ENCODE results near the gene PHKB. TPM values are rescaled to one million over a fixed set of nuclear protein-coding genes. Genes with fewer than 3 reads are reported as not detected.
"Not testable (repeated sequence)": the region's sequence is repeated elsewhere in the genome, so short reads cannot be mapped to it uniquely, and the experiment has no call there.

The PHKB gene
- total RNA-seq, 1 experiment from 2014 or later: 87.4 TPM

DNA sequence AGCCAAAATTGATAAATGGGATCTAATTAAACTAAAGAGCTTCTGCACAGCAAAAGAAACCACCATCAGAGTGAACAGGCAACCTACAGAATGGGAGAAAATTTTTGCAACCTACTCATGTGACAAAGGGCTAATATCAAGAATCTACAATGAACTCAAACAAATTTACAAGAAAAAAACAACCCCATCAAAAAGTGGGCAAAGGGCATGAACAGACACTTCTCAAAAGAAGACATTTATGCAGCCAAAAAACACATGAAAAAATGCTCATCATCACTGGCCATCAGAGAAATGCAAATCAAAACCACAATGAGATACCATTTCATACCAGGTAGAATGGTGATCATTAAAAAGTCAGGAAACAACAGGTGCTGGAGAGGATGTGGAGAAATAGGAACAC is 18.2 kb upstream of the PHKB start:
- not testable (repeated sequence) for H3K4me2 ChIP-seq (ENCODE audit: low read depth, low read length, poor library complexity, severe bottlenecking); DNase-seq; H3K27me3 ChIP-seq (ENCODE audit: low read length); H4K20me1 ChIP-seq (ENCODE audit: insufficient read depth, low read depth, low read length); H3K4me1 ChIP-seq (ENCODE audit: low read length); H3K9ac ChIP-seq (ENCODE audit: low read length); H3K27ac ChIP-seq (ENCODE audit: low read length); H3K9me2 ChIP-seq (replicated peaks; ENCODE audit: insufficient read depth, low read length); H2AFZ ChIP-seq (ENCODE audit: low read length); H3K4me3 ChIP-seq (ENCODE audit: low read length); H3K9me3 ChIP-seq (ENCODE audit: low read length)
- peaks cover 37% of the 10 kb centered on the region for H3K36me3 ChIP-seq (ENCODE audit: insufficient read depth, low read length)
- peaks cover 66% of the 10 kb centered on the region for H3K79me2 ChIP-seq (ENCODE audit: low read length)

DNA sequence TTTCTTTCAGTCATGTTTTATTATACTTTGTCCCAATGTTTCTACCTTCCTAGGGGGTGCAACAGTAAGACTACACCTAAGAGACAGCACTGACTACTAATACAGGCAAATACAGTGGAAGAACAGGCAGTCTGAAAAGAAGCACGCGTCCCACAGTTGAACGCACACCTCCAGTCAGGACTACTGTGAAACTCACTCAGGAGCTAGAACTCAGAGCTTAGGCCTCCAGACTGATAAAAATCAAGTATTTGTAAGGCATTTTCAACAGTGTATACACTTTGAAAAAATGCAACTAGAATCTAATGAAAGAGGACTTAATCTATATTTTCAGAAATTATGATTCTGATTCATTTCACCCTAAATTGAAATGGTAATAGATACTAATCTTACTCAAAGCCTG is 14.7 kb upstream of the PHKB start:
- no peak for DNase-seq
- no peak overlapping the region for H3K4me3 ChIP-seq (ENCODE audit: low read length)
- H3K9ac ChIP-seq (ENCODE audit: low read length): no peak overlapping the region
- H3K27ac ChIP-seq (ENCODE audit: low read length): no peak overlapping the region
- no peaks in the 10 kb centered on the region for H4K20me1 ChIP-seq (ENCODE audit: insufficient read depth, low read depth, low read length)
- H3K4me2 ChIP-seq (ENCODE audit: low read depth, low read length, poor library complexity, severe bottlenecking): no peak overlapping the region
- peaks cover 64% of the 10 kb centered on the region for H3K36me3 ChIP-seq (ENCODE audit: insufficient read depth, low read length)
- H3K9me2 ChIP-seq (replicated peaks; ENCODE audit: insufficient read depth, low read length): no peaks in the 10 kb centered on the region
- H2AFZ ChIP-seq (ENCODE audit: low read length): no peak overlapping the region
- no peaks in the 10 kb centered on the region for H3K9me3 ChIP-seq (ENCODE audit: low read length)
- peaks cover 87% of the 10 kb centered on the region for H3K79me2 ChIP-seq (ENCODE audit: low read length)
- H3K27me3 ChIP-seq (ENCODE audit: low read length): no peaks in the 10 kb centered on the region
- no peaks in the 10 kb centered on the region for H3K4me1 ChIP-seq (ENCODE audit: low read length)

DNA sequence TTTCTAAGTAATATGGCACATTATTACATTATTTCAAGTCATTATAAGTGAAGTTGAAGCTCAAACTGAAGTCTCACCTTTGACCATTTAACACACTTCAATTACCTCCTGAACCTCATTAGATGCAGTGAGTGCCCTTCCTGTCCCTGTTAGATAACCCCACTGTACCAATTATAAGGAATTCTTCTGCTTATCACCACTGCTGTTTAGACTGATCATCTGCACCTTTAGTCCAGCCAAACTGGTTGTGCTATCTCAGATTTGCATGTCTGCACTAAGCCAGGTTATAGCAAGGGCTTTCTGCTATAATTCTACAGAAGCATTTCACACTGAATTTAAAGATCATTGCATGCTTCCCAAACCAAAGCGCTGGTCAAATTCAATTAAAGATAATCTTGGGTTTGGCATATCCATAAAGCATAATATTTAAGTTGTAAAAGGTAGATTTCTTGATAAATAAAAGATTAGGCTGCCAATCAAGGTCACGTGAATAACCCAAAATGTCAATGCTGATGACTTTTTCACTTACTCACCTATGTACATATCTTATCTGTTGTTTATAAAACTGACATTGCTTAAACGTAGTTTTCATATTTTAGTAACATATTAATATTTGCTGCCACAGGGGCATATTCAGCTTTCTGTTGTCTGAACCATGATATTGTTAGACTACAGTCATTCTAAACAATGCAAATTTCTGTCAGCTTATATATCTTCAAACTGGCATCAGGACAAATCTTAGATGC is 12.1 kb upstream of the PHKB start:
- Histone ChIP-seq H3K4me2 (ENCODE audit: low read depth, low read length, poor library complexity, severe bottlenecking) (no peak overlapping the region), H4K20me1 (ENCODE audit: insufficient read depth, low read depth, low read length) (no peaks in the 10 kb centered on the region), H3K4me1 (ENCODE audit: low read length) (no peaks in the 10 kb centered on the region), H3K27me3 (ENCODE audit: low read length) (no peaks in the 10 kb centered on the region), H3K9me2 (replicated peaks; ENCODE audit: insufficient read depth, low read length) (no peaks in the 10 kb centered on the region), H2AFZ (ENCODE audit: low read length) (no peak overlapping the region), H3K4me3 (ENCODE audit: low read length) (no peak overlapping the region), H3K36me3 (ENCODE audit: insufficient read depth, low read length) (peaks cover 81% of the 10 kb centered on the region), H3K27ac (ENCODE audit: low read length) (no peak overlapping the region), H3K9me3 (ENCODE audit: low read length) (no peaks in the 10 kb centered on the region), H3K9ac (ENCODE audit: low read length) (no peak overlapping the region), H3K79me2 (ENCODE audit: low read length) (peaks cover 95% of the 10 kb centered on the region)
- no peak for DNase-seq

DNA sequence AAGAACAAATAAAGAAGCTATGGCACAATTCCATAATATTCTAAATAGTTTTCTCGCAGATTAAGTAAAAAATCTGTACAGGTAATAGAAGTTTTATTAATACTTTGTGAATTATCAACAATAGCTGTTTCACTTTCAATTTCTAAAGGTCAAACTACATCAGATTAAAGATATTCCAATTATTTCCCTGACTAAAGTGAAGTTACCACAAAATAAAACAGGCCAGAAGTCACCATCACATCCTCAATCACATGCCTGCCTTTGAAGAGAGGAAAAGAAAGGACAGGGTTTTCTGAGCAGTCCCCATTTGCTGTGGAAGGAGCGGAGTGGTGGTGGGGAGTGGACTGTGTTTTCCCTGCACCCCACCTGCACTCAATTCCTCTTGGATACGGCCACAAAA is 11.3 kb upstream of the PHKB start:
- Histone ChIP-seq H3K4me3 (ENCODE audit: low read length) (no peak overlapping the region), H3K79me2 (ENCODE audit: low read length) (peaks cover 92% of the 10 kb centered on the region), H3K9me3 (ENCODE audit: low read length) (no peaks in the 10 kb centered on the region), H3K4me1 (ENCODE audit: low read length) (no peaks in the 10 kb centered on the region), H2AFZ (ENCODE audit: low read length) (no peak overlapping the region), H3K27ac (ENCODE audit: low read length) (no peak overlapping the region), H3K36me3 (ENCODE audit: insufficient read depth, low read length) (peaks cover 77% of the 10 kb centered on the region), H3K4me2 (ENCODE audit: low read depth, low read length, poor library complexity, severe bottlenecking) (no peak overlapping the region), H4K20me1 (ENCODE audit: insufficient read depth, low read depth, low read length) (no peaks in the 10 kb centered on the region), H3K27me3 (ENCODE audit: low read length) (no peaks in the 10 kb centered on the region), H3K9me2 (replicated peaks; ENCODE audit: insufficient read depth, low read length) (no peaks in the 10 kb centered on the region), H3K9ac (ENCODE audit: low read length) (no peak overlapping the region)
- no peak for DNase-seq

DNA sequence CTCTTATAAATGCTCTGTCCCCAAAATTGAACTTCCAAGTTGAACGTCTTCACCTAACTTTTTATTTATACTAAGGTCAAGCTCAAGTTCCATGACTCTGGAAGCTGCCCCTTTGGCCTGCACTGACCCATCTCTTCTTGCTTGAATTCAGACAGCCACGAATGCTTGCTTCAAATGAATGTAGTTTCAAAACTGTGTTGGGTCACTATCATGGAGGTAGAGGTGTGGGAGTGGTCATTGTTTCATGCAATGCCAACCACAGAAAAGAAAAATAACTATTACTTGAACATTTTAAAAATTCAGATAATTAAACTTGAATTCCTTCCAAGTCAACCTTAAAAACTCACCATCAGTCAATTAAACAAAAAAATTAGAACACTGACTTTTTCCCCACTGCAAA is 2.8 kb upstream of the PHKB start:
- DNase-seq: no peak
- H3K9me3 ChIP-seq (ENCODE audit: low read length): no peaks in the 10 kb centered on the region
- no peaks in the 10 kb centered on the region; the same call in 1 of the 2 replicates for H4K20me1 ChIP-seq (ENCODE audit: insufficient read depth, low read depth, low read length)
- H3K4me1 ChIP-seq (ENCODE audit: low read length): peaks cover 42% of the 10 kb centered on the region
- peaks cover 91% of the 10 kb centered on the region for H3K79me2 ChIP-seq (ENCODE audit: low read length)
- H3K36me3 ChIP-seq (ENCODE audit: insufficient read depth, low read length): peaks cover 35% of the 10 kb centered on the region; the same call in 1 of the 2 replicates
- H2AFZ ChIP-seq (ENCODE audit: low read length): no peak overlapping the region
- H3K9me2 ChIP-seq (replicated peaks; ENCODE audit: insufficient read depth, low read length): no peaks in the 10 kb centered on the region
- peak overlapping the region; percentile 4; the same call in 1 of the 2 replicates for H3K9ac ChIP-seq (ENCODE audit: low read length)
- no peaks in the 10 kb centered on the region for H3K27me3 ChIP-seq (ENCODE audit: low read length)
- peak overlapping the region; percentile 80 for H3K4me2 ChIP-seq (ENCODE audit: low read depth, low read length, poor library complexity, severe bottlenecking)
- H3K4me3 ChIP-seq (ENCODE audit: low read length): peak overlapping the region; percentile 73; the same call in 1 of the 2 replicates
- peak overlapping the region; percentile 91; the same call in 1 of the 2 replicates for H3K27ac ChIP-seq (ENCODE audit: low read length)

DNA sequence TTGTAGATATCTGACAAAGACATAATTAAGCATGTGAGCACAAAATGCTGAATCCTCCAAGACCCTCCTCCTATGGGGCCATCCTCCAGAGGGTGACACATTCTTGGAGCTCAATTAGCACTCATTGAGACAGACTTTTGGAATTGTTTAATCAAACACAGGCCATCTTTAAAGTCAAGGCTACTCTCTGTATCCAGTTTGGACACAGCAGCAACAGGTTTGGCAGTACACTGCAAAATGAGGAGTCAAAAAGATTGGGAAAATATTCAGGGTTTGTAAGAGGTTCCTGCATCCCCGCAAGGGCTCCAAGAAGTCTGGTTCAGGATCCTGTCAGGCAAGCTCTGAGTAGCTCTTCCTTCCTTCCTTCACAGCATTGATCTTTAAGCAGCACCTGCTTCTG is 1.5 kb upstream of the PHKB start:
- peak overlapping the region; percentile 91; the same call in 1 of the 2 replicates for H3K27ac ChIP-seq (ENCODE audit: low read length)
- H3K79me2 ChIP-seq (ENCODE audit: low read length): peaks cover 90% of the 10 kb centered on the region
- DNase-seq: no peak
- no peaks in the 10 kb centered on the region for H3K9me2 ChIP-seq (replicated peaks; ENCODE audit: insufficient read depth, low read length)
- H3K9me3 ChIP-seq (ENCODE audit: low read length): no peaks in the 10 kb centered on the region
- peak overlapping the region; percentile 73 for H3K4me3 ChIP-seq (ENCODE audit: low read length)
- H3K27me3 ChIP-seq (ENCODE audit: low read length): no peaks in the 10 kb centered on the region
- peak overlapping the region; percentile 92 for H3K9ac ChIP-seq (ENCODE audit: low read length)
- H3K4me2 ChIP-seq (ENCODE audit: low read depth, low read length, poor library complexity, severe bottlenecking): peak overlapping the region; percentile 80
- H4K20me1 ChIP-seq (ENCODE audit: insufficient read depth, low read depth, low read length): no peaks in the 10 kb centered on the region; the same call in 1 of the 2 replicates
- H3K36me3 ChIP-seq (ENCODE audit: insufficient read depth, low read length): peaks cover 25% of the 10 kb centered on the region; the same call in 1 of the 2 replicates
- peaks cover 55% of the 10 kb centered on the region for H3K4me1 ChIP-seq (ENCODE audit: low read length)
- no peak overlapping the region for H2AFZ ChIP-seq (ENCODE audit: low read length)

DNA sequence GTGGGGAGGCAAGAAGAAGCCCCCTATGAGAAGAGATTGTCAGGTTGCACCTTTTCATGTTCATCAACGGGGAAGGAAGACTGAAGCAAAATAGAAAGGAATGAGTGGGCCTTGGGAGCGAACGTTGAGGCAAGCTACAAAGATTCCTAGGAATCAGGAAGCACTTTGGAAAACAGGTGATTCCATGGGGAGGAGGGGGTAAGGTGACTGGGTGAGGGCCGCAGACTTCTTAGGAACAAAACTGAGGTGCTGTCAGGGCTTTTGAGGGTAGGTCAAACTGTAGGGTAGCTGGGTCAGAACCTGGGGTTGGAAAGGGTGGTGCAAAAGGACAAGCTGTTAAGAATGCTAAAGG is 796 bp upstream of the PHKB start:
- H3K27me3 ChIP-seq (ENCODE audit: low read length): no peaks in the 10 kb centered on the region
- H3K4me1 ChIP-seq (ENCODE audit: low read length): peaks cover 62% of the 10 kb centered on the region
- no peaks in the 10 kb centered on the region for H3K9me3 ChIP-seq (ENCODE audit: low read length)
- peak overlapping the region; percentile 91 for H3K27ac ChIP-seq (ENCODE audit: low read length)
- H3K9ac ChIP-seq (ENCODE audit: low read length): peak overlapping the region; percentile 92
- H3K4me3 ChIP-seq (ENCODE audit: low read length): peak overlapping the region; percentile 73
- H2AFZ ChIP-seq (ENCODE audit: low read length): no peak overlapping the region
- H3K36me3 ChIP-seq (ENCODE audit: insufficient read depth, low read length): peaks cover 18% of the 10 kb centered on the region; the same call in 1 of the 2 replicates
- H3K79me2 ChIP-seq (ENCODE audit: low read length): peaks cover 88% of the 10 kb centered on the region
- no peak for DNase-seq
- no peaks in the 10 kb centered on the region for H3K9me2 ChIP-seq (replicated peaks; ENCODE audit: insufficient read depth, low read length)
- H4K20me1 ChIP-seq (ENCODE audit: insufficient read depth, low read depth, low read length): no peaks in the 10 kb centered on the region; the same call in 1 of the 2 replicates
- peak overlapping the region; percentile 80 for H3K4me2 ChIP-seq (ENCODE audit: low read depth, low read length, poor library complexity, severe bottlenecking)

DNA sequence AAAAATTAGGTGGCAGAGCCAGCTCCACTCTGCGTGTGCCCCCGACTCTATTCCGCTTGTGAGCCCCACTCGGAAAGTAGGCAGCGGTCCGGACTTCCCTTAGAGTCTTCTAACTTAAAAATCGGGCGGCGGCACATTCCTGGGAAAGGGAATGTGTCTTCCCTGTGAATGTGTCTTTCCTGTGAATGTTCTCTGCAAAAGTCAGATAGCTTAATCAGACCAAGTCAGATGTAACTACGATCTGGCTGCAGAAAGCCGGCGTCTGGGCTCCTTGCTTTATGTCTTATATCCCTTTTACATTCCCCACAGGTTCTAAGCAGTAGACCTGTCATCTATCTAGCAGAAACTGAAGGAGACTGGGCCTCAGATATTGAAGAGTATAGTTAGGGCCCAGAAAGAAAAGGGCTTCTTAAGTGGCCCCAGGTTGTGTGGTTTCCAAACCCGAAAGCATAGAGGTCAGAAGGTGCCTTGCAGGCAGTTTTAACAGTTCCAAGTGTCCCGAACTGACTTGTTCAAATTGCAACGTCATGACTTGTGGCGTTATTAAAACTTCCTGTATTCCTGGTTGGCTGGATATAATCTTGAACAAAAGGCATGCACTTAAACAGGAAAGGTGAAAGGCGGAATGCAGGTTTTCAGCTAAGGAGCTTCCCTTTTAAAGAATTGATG is 601 bp downstream of the PHKB start:
- Histone ChIP-seq H3K4me2 (ENCODE audit: low read depth, low read length, poor library complexity, severe bottlenecking) (peak overlapping the region; percentile 80), H3K4me3 (ENCODE audit: low read length) (peak overlapping the region; percentile 73), H3K9me2 (replicated peaks; ENCODE audit: insufficient read depth, low read length) (no peaks in the 10 kb centered on the region), H3K9me3 (ENCODE audit: low read length) (no peaks in the 10 kb centered on the region), H3K9ac (ENCODE audit: low read length) (peak overlapping the region; percentile 92), H3K4me1 (ENCODE audit: low read length) (peaks cover 74% of the 10 kb centered on the region), H3K27ac (ENCODE audit: low read length) (peak overlapping the region; percentile 91), H3K27me3 (ENCODE audit: low read length) (no peaks in the 10 kb centered on the region), H4K20me1 (ENCODE audit: insufficient read depth, low read depth, low read length) (no peaks in the 10 kb centered on the region; the same call in 1 of the 2 replicates), H3K79me2 (ENCODE audit: low read length) (peaks cover 88% of the 10 kb centered on the region), H3K36me3 (ENCODE audit: insufficient read depth, low read length) (peaks cover 16% of the 10 kb centered on the region; the same call in 1 of the 2 replicates), H2AFZ (ENCODE audit: low read length) (no peak overlapping the region)
- DNase-seq: peak; percentile 84

Measured in Karpas-422 (cell line).